Measurements from ENCODE around the gene BASP1.

The BASP1 gene

GRCh38 chr5:17235731-17236330 lies 18.4 kb downstream of the BASP1 start:
- TF ChIP-seq CTCF (IDR thresholded peaks at IDR 0.05) = no peak

GRCh38 chr5:17238521-17239041 lies 21.1 kb downstream of the BASP1 start:
- no peak for TF ChIP-seq CTCF (IDR thresholded peaks at IDR 0.05)

- TF ChIP-seq CTCF (IDR thresholded peaks at IDR 0.05) = no peak
These were observed 22.5 kb downstream of the BASP1 start for GRCh38 chr5:17239953-17240352.

GRCh38 chr5:17240487-17240886 lies 23.1 kb downstream of the BASP1 start:
- TF ChIP-seq CTCF (IDR thresholded peaks at IDR 0.05) = no peak

- no peak for TF ChIP-seq CTCF (IDR thresholded peaks at IDR 0.05)
These were observed 24.2 kb downstream of the BASP1 start for GRCh38 chr5:17241635-17242034.

- TF ChIP-seq CTCF (IDR thresholded peaks at IDR 0.05) = no peak
These were observed 26.0 kb downstream of the BASP1 start for GRCh38 chr5:17243287-17244063.

- TF ChIP-seq CTCF (IDR thresholded peaks at IDR 0.05) = no peak
These were observed 31.7 kb downstream of the BASP1 start for GRCh38 chr5:17249029-17249634.
